Measurements from ENCODE around the gene TSPAN9.

GRCh38 chr12:3271639-3272038 lies 194.5 kb downstream of the TSPAN9 start:
- TF ChIP-seq CTCF (IDR thresholded peaks at IDR 0.05; ENCODE audit: insufficient read depth, low read length, poor library complexity, severe bottlenecking) (no peak), EZH2phosphoT487 (conservative IDR thresholded peaks at IDR 0.05; ENCODE audit: low read length) (no peak)

Measured in SU-DHL-6 (cell line).